PC-9 (cell line): ENCODE results near the gene CCNY.

ENCODE experiments used
- EZH2 ChIP-seq: fragments of 200-600 bp; sonication (generic); IDR thresholded peaks from 2 replicates; pipeline ENCODE4 v1.8.0; 2017; ENCODE audit warnings: antibody characterized with exemption, low read depth
- TF ChIP-seq, protein P1 (sequence below): fragments of 200-600 bp; sonication (generic); conservative IDR thresholded peaks from 2 replicates; pipeline ENCODE4 v1.6.1; 2017; ENCODE audit warnings: mixed run types, antibody characterized with exemption, mild to moderate bottlenecking, moderate library complexity

DNA sequence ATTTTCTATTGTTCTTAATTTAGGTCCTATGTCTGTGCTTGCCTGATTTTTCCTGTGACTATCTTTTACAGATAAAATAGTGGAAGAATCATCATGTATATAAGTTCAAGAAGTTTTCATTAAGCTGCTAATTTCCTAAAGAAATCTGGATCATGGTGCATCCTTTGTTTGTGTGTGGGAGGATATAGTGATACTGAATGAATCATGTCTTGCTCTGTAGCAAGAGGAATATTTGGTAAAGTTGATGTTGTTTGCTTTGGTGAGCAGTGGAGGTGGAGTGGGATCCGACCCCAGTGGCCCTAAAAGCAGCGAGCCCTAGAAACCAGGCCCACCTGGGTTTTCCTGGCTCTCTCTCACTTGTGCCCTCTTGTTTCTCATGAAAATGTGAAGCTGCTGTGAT is 83.7 kb downstream of the CCNY start:
- TF ChIP-seq, protein P1, sequence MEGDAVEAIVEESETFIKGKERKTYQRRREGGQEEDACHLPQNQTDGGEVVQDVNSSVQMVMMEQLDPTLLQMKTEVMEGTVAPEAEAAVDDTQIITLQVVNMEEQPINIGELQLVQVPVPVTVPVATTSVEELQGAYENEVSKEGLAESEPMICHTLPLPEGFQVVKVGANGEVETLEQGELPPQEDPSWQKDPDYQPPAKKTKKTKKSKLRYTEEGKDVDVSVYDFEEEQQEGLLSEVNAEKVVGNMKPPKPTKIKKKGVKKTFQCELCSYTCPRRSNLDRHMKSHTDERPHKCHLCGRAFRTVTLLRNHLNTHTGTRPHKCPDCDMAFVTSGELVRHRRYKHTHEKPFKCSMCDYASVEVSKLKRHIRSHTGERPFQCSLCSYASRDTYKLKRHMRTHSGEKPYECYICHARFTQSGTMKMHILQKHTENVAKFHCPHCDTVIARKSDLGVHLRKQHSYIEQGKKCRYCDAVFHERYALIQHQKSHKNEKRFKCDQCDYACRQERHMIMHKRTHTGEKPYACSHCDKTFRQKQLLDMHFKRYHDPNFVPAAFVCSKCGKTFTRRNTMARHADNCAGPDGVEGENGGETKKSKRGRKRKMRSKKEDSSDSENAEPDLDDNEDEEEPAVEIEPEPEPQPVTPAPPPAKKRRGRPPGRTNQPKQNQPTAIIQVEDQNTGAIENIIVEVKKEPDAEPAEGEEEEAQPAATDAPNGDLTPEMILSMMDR, result no peak
- TF ChIP-seq EZH2, result no peak
